CD14-positive monocyte (primary cell): ENCODE results near the gene RTN4IP1. TPM values are rescaled to one million over a fixed set of nuclear protein-coding genes. Genes with fewer than 3 reads are reported as not detected.

Source experiments
- DNase-seq, 3 donors: peaks; one replicate each; pipeline ENCODE4 v3.0.0-alpha.2; 2011 to 2022
- H2AFZ ChIP-seq: 2 replicates; pipeline ENCODE4 v1.6.0; 2012; ENCODE audit warnings: mild to moderate bottlenecking, low read depth, low read length, inconsistent platforms; ENCODE audit not compliant: insufficient read depth, poor library complexity, severe bottlenecking
- H3K27ac ChIP-seq, 2 donors: 1 replicate in 1 of 2; 2 replicates in 1 of 2; pipeline ENCODE4 v1.5.1; 2012 to 2013; ENCODE audit warnings: low read length in 2 of 2, control low read depth in 1 of 2, inconsistent platforms in 1 of 2, low read depth in 1 of 2, mild to moderate bottlenecking in 1 of 2
- H3K27me3 ChIP-seq, 2 donors: one replicate each; pipeline versions ENCODE4 v1.6.0 to v1.6.1; 2011 to 2013; ENCODE audit warnings: low read length in 2 of 2; ENCODE audit not compliant: control insufficient read depth in 2 of 2, insufficient read depth in 2 of 2
- H3K36me3 ChIP-seq, 2 donors: replicated peaks in 1 of 2; 1 replicate in 1 of 2; 2 replicates in 1 of 2; pipeline versions ENCODE4 v1.5.1 to v1.6.1; 2012 to 2013; ENCODE audit warnings: low read length in 2 of 2, control low read depth in 1 of 2, inconsistent platforms in 1 of 2, mild to moderate bottlenecking in 1 of 2; ENCODE audit not compliant: insufficient read depth in 2 of 2, control insufficient read depth in 1 of 2
- H3K4me1 ChIP-seq, 2 donors: 1 replicate in 1 of 2; 2 replicates in 1 of 2; pipeline versions ENCODE4 v1.5.1 to v1.6.1; 2012 to 2013; ENCODE audit warnings: low read length in 2 of 2, control low read depth in 1 of 2, inconsistent platforms in 1 of 2, mild to moderate bottlenecking in 1 of 2, moderate library complexity in 1 of 2; ENCODE audit not compliant: insufficient read depth in 2 of 2, control insufficient read depth in 1 of 2
- H3K4me2 ChIP-seq: replicated peaks from 2 replicates; pipeline ENCODE3; 2012; ENCODE audit warnings: low read length, moderate library complexity, mild to moderate bottlenecking; ENCODE audit not compliant: poor library complexity, severe bottlenecking; ENCODE audit errors: extremely low read depth
- H3K4me3 ChIP-seq, 3 experiments: fragments of 200-600 bp in 1 of 3; sonication (generic) in 1 of 3; replicated peaks in 1 of 3; 1 replicate in 2 of 3; 2 replicates in 1 of 3; pipeline ENCODE4 v1.5.1; 2011 to 2013; ENCODE audit warnings: low read length in 3 of 3, mild to moderate bottlenecking in 3 of 3, control low read depth in 2 of 3, low read depth in 2 of 3, inconsistent platforms in 1 of 3, moderate library complexity in 1 of 3
- H3K79me2 ChIP-seq: 2 replicates; pipeline ENCODE4 v1.6.0; 2012; ENCODE audit warnings: mild to moderate bottlenecking, control low read depth, inconsistent platforms, low read length, moderate library complexity; ENCODE audit not compliant: insufficient read depth
- H3K9ac ChIP-seq: 2 replicates; pipeline ENCODE4 v1.6.0; 2017; ENCODE audit warnings: low read length, mild to moderate bottlenecking; ENCODE audit not compliant: insufficient read depth, poor library complexity, severe bottlenecking
- H3K9me3 ChIP-seq, 2 donors: replicated peaks in 1 of 2; 1 replicate in 1 of 2; 2 replicates in 1 of 2; pipeline versions ENCODE4 v1.5.1 to v1.6.1; 2012 to 2013; ENCODE audit warnings: low read length in 2 of 2, control low read depth in 1 of 2; ENCODE audit not compliant: control insufficient read depth in 1 of 2, insufficient read depth in 1 of 2
- H4K20me1 ChIP-seq: 2 replicates; pipeline ENCODE4 v1.6.0; 2012; ENCODE audit warnings: mild to moderate bottlenecking, low read length, control low read depth, moderate library complexity; ENCODE audit not compliant: insufficient read depth
- H3K27ac Mint-ChIP-seq, 7 donors: one replicate each; pipeline ENCODE4 v1.8.0; 2020; ENCODE audit warnings: mild to moderate bottlenecking in 7 of 7, mixed read lengths in 7 of 7, moderate library complexity in 6 of 7, inconsistent platforms in 2 of 7
- H3K27me3 Mint-ChIP-seq, 3 donors: one replicate each; pipeline ENCODE4 v1.8.0; 2021 to 2022; ENCODE audit warnings: low read depth in 3 of 3, mild to moderate bottlenecking in 3 of 3, mixed read lengths in 3 of 3, moderate library complexity in 3 of 3, inconsistent platforms in 1 of 3
- H3K36me3 Mint-ChIP-seq, 2 donors: one replicate each; pipeline ENCODE4 v1.8.0; 2020; ENCODE audit warnings: mixed read lengths in 2 of 2, inconsistent platforms in 1 of 2, mild to moderate bottlenecking in 1 of 2
- H3K4me1 Mint-ChIP-seq: one replicate; pipeline ENCODE4 v1.8.0; 2020; ENCODE audit warnings: mild to moderate bottlenecking, mixed read lengths
- H3K4me3 Mint-ChIP-seq, 2 donors: one replicate each; pipeline ENCODE4 v1.8.0; 2020; ENCODE audit warnings: mild to moderate bottlenecking in 2 of 2, mixed read lengths in 2 of 2, moderate library complexity in 1 of 2
- H3K9me3 Mint-ChIP-seq, 7 donors: one replicate each; pipeline ENCODE4 v1.8.0; 2020 to 2022; ENCODE audit warnings: mixed read lengths in 7 of 7, mild to moderate bottlenecking in 6 of 7, moderate library complexity in 6 of 7, inconsistent platforms in 2 of 7
- WGBS: methylation state at CpG from one replicate; pipeline ENCODE4 v1.1.5; 2013; ENCODE audit warnings: missing lambda C conversion rate; ENCODE audit not compliant: insufficient coverage; 5-methylcytosine and 5-hydroxymethylcytosine counted together
- intact Hi-C, 2 donors: fragments of 100-400 bp; cut with micrococcal nuclease; formaldehyde crosslinking; loops; one replicate each; pipeline versions ENCODE4 v1.15.0 to v1.15.1; 2023
- polyA plus RNA-seq, 3 donors: library from polyadenylated mRNA; depleted of rRNA in 1 of 3; unstranded in 2 of 3; stranded (reverse) in 1 of 3; fragments of 300-500 nt in 2 of 3; fragments of >200 nt in 1 of 3; fragmentation: Illumina TruSeq in 2 of 3; gene quantifications; 1 replicate in 2 of 3; 2 replicates in 1 of 3; pipeline ENCODE4 v1.2.3, GENCODE V29; 2012 to 2021
- TF ChIP-seq, protein P1 (sequence below): fragments of 200-600 bp; IDR thresholded peaks from one replicate; pipeline ENCODE4 v1.8.0; 2022; ENCODE audit warnings: antibody characterized with exemption, mild to moderate bottlenecking

The RTN4IP1 gene
- polyA plus RNA-seq, 3 donors, result 3.5 to 6.7 (median 4.5) TPM

DNA sequence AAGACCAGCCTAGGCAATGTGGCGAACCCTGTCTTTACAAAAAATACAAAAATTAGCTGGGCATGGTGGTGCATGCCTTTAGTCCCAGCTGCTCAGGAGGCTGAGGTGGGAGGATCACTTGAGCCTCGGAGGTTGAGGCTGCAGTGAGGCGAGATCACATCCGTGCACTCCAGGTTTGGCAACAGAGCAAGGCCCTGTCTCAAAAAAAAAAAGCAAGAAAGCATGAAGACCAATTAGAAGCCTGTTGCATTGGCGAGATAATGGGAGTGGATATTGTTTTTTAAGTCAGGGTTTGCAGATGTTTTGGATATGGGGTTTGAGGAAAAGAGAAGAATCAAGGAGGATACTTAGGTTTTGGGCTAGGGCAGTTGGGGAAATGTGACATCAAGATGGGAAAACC lies 5.3 kb upstream of the RTN4IP1 start:
- DNase-seq, result no peak
- no peak overlapping the region for H3K4me2 ChIP-seq
- no peak overlapping the region for H3K9ac ChIP-seq
- peaks cover 30 to 43% of the 10 kb centered on the region in 2 donors for H3K4me1 ChIP-seq
- peaks cover 85% of the 10 kb centered on the region for H3K79me2 ChIP-seq
- no peaks in the 10 kb centered on the region for H3K27me3 Mint-ChIP-seq
- peaks cover 0 to 8% of the 10 kb centered on the region in 2 donors for H3K36me3 Mint-ChIP-seq
- H3K27ac ChIP-seq, result no peak overlapping the region
- no peaks in the 10 kb centered on the region for H3K36me3 ChIP-seq
- H4K20me1 ChIP-seq, result peaks cover 7% of the 10 kb centered on the region
- H3K27ac Mint-ChIP-seq, result no peak overlapping the region
- H3K4me3 ChIP-seq, result no peak overlapping the region
- TF ChIP-seq, protein P1, sequence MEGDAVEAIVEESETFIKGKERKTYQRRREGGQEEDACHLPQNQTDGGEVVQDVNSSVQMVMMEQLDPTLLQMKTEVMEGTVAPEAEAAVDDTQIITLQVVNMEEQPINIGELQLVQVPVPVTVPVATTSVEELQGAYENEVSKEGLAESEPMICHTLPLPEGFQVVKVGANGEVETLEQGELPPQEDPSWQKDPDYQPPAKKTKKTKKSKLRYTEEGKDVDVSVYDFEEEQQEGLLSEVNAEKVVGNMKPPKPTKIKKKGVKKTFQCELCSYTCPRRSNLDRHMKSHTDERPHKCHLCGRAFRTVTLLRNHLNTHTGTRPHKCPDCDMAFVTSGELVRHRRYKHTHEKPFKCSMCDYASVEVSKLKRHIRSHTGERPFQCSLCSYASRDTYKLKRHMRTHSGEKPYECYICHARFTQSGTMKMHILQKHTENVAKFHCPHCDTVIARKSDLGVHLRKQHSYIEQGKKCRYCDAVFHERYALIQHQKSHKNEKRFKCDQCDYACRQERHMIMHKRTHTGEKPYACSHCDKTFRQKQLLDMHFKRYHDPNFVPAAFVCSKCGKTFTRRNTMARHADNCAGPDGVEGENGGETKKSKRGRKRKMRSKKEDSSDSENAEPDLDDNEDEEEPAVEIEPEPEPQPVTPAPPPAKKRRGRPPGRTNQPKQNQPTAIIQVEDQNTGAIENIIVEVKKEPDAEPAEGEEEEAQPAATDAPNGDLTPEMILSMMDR, result no peak
- 97% methylated on average over 4 of the region's 5 CpGs for WGBS
- no peaks in the 10 kb centered on the region for H3K9me3 Mint-ChIP-seq
- no peaks in the 10 kb centered on the region for H3K9me3 ChIP-seq
- H3K4me1 Mint-ChIP-seq, result peaks cover 33% of the 10 kb centered on the region
- no peak overlapping the region for H3K4me3 Mint-ChIP-seq
- H3K27me3 ChIP-seq, result no peaks in the 10 kb centered on the region
- intact Hi-C loops, result no loop called here
- no peak overlapping the region for H2AFZ ChIP-seq

DNA sequence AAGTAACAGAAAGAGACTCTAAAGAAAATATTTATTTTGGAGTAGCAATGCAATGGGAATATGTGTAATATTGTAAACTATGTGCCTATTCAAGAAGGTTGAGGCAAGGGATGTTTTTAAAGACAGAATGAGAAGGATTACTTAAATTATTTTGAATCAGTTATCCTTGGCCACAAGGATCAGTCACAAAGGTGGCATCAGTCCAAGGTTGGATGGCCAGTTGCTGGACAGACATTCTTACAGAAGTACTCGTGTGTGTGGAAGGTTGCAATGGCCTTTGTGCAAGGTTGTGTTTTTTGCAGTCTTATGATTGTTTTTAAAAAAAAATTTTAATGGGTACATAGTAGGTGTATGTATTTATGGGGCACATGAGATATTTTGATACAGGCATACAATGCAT lies 2.0 kb upstream of the RTN4IP1 start:
- Histone ChIP-seq H3K79me2 (peaks cover 73% of the 10 kb centered on the region), H3K4me1 (peaks cover 17 to 24% of the 10 kb centered on the region in 2 donors), H3K9ac (no peak overlapping the region), H3K27me3 (no peaks in the 10 kb centered on the region), H3K4me2 (no peak overlapping the region), H3K9me3 (no peaks in the 10 kb centered on the region), H2AFZ (no peak overlapping the region), H3K4me3 (no peak overlapping the region), H3K36me3 (no peaks in the 10 kb centered on the region), H4K20me1 (no peaks in the 10 kb centered on the region), H3K27ac (no peak overlapping the region)
- WGBS, result 71% methylated on average over 1 of the region's 1 CpG
- intact Hi-C loops, result no loop called here
- no peak overlapping the region for H3K4me3 Mint-ChIP-seq
- peaks cover 20% of the 10 kb centered on the region for H3K4me1 Mint-ChIP-seq
- no peak overlapping the region for H3K27ac Mint-ChIP-seq
- no peak for DNase-seq
- no peaks in the 10 kb centered on the region for H3K9me3 Mint-ChIP-seq
- TF ChIP-seq, protein P1, result no peak
- peaks cover 0 to 3% (median 0%) of the 10 kb centered on the region in 3 donors for H3K27me3 Mint-ChIP-seq
- peaks cover 0 to 8% of the 10 kb centered on the region in 2 donors for H3K36me3 Mint-ChIP-seq
